Stimulated activated CD4-positive, alpha-beta T cell treated with anti-CD3 and anti-CD28 coated beads, TNF-alpha, amount 100 ng/mL, for 48 hours (primary cell): ENCODE data around the gene ADCK2.
"Not testable (repeated sequence)": the region's sequence is repeated elsewhere in the genome, so short reads cannot be mapped to it uniquely, and the experiment has no call there.

ENCODE experiments used
- DNase-seq, 3 donors: peaks; one replicate each; pipeline ENCODE4 v3.0.0-alpha.2; 2020; ENCODE audit warnings: low read depth in 3 of 3

The ADCK2 gene, protein sequence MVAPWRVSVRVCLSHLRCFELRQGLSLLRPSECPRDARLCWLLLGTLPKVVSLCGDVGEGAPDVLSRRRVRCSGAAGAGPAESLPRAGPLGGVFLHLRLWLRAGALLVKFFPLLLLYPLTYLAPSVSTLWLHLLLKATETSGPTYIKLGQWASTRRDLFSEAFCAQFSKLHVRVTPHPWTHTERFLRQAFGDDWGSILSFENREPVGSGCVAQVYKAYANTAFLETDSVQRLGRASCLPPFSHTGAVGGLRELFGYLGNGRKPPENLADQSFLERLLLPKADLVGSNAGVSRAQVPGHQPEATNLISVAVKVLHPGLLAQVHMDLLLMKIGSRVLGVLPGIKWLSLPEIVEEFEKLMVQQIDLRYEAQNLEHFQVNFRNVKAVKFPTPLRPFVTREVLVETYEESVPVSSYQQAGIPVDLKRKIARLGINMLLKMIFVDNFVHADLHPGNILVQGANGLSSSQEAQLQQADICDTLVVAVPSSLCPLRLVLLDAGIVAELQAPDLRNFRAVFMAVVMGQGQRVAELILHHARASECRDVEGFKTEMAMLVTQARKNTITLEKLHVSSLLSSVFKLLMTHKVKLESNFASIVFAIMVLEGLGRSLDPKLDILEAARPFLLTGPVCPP

DNA sequence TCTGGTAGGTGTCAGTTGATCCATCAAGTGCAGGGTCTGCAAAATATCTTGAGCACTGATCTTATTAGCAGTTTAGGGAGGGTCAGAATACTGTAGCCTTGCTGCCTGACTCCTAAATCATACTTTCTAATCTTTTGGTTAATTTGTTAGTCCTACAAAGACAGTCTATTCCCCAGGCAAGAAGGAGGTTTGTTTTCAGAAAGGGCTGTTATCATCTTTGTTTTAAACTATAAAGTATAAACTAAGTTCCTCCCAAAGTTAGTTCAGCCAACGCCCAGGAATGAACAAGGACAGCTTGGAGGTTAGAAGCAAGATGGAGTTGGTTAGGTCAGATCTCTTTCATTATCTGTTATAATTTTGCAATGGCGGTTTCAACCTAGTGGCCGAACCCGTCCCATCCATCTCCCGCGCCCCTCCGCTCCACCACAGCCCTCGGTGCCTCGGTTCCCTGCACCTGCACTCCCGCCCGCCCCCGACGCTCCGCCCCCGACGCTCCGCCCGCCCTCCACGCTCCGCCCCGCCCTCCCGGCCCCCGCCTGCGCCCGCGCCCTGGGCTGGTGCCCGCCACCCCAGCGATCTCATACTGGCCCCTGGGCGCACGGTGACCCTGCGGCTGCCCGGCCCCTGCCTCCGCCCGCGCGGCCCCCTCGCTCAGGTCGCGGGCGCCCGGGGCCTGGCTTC is at the start of gene ADCK2:
ADCK2 (plus strand) TSS at position 564 of the 681 bp plus-strand sequence. CDS start 386 bp downstream, outside the sequence.
- peak; percentile 32 to 57 (median 41) for DNase-seq

DNA sequence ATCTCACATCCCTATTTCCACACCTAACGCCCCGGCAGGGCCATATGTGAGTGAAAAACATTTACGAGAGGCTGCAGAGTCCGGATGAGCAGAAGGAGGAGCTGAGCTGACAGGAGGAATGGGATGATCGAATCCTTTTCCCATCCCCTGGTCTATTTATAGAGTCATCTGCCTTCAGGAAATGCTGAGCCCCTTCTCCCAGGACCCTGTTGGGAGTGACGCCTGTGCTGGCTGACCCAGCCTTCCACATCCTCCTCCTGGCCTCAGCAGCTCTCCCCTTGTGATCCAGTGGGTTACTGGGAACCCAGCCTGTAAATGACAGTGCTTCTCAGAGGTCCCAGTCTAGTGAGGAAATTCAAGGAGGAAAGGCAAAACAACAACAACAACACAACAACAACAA is 48.8 kb upstream of the ADCK2 start:
- DNase-seq, result no peak

DNA sequence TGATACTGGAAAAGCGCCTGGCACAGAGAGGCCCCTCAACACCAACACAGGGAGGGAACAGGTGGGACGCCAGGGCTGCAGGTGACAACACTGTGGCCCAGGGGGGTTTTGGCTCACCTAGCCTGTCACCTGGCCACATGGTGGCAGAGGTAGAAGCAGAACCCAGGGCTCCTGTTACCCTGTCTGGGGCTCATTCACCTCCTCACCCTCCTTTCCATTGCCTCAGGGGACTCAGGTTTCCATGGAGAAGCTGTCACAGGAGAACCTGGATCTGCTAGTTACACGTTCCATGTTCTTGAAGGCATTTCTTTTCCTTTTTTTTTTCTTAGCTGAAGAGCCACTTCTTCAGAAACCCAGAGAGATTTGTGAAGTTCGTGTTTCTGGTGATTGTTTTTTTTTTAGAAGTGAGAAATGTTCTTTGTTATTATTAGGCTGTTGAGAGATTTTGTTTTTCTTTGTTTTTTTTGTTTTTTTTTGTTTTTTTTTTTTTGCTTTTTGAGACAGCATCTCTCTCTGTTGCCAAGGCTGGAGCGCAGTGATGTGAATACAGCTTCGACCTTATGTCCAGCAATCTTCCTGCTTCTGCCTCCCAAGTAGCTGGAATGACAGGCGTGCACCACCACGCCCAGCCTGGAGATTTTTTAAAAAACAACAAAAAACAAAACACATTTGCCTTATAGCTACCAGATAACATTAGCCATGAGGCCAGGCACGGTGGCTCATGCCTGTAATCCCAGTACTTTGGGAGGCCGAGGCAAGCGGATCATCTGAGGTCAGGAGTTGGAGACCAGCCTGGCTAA is 48.2 kb upstream of the ADCK2 start:
- DNase-seq, result no peak

DNA sequence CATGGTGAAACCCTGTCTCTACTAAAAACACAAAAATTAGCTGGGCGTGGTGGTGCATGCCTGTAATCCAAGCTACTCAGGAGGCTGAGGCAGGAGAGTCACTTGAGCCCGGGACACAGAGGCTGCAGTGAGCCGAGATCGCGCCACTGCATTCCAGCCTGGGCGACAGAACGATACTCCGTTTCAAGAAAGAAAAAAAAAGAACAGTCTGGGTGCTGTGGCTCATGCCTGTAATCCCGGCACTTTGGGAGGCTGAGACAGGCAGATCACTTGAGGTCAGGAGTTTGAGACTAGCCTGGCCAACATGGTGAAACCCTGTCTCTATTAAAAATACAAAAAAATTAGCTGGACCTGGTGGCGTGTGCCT is 47.6 kb upstream of the ADCK2 start:
- not testable (repeated sequence) for DNase-seq

DNA sequence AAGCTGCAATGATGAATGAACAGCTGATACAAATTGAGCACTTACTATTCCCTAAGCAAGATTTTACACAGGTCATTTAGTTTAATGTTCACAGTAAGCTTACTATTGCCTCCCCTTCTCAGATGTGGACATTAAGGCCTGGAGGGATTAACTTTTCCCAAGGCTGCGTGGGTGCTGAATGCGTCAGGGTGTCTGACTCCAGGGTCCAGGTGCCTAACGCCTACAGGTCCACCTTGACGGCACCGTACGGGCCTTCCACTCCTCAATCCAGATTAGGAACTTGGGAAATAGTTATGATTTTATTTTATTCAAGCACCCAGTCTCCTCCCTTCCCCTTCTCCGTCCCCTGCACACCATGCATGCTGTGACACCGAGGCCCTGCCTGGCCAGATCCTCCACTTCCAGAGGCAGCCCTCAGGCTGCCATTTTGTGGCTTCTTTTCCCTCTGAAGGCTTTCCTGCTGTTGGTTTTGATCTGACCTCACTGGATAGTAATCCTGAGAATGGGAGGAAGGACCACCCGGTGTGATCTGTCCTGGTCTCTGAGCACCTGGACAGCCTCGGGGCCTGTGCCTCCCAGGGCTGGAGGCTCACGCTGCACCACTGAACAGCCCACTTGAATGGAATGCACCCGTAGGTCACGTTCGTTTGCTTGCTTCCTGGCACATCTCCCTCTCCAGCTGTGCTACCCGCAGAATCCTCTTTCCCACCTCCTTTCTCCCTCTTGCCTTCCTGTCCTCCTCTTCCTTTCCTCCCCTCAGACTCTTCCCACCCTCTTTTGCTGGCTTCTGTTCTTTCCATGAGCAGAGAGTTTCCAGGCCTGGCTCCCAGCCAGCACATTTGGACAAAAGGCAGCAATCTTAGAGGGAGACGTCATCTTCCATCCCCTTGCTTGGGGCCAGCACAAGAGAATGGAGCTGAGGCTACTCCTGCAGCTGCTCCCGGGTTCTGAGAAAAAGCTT is 46.6 kb upstream of the ADCK2 start:
- DNase-seq, result no peak

DNA sequence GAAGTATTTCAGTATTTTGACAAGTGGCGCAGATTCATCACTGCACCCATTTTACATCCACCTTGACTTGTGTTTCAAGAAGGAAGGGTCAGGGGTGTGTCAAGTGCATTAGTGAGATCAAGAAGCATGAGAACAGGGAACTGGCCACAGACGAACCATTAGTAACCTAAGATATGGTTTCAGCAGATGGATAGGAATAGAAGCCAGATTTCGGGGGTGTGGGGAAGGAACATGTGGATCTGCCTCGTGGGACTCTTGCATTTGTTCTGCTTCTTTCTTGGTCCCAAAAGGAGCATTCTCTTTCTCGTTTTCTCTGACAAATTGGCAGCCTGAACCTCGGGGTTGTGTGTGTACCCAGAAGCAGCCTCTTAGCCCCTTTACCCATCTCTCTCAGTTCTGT is 41.7 kb upstream of the ADCK2 start:
- DNase-seq, result no peak

DNA sequence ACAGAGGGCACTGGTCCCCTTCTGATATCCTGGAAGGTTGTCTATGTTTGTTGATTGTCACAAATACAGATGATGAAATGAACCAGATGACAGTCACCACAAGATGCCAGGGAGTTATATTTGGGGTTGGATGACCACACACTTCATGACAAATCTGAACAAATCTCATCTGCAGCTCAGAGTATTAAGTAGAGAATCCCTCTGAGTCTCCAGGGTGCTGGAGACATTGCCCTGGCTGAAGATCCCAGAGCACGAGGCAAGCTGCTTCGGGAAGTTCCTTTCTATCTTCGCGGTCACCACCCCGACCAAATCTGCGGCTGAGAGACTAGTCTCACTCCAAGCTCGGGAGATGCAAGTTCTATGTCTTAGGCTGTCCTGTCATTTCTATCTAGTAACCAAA is 41.1 kb upstream of the ADCK2 start:
- no peak for DNase-seq

DNA sequence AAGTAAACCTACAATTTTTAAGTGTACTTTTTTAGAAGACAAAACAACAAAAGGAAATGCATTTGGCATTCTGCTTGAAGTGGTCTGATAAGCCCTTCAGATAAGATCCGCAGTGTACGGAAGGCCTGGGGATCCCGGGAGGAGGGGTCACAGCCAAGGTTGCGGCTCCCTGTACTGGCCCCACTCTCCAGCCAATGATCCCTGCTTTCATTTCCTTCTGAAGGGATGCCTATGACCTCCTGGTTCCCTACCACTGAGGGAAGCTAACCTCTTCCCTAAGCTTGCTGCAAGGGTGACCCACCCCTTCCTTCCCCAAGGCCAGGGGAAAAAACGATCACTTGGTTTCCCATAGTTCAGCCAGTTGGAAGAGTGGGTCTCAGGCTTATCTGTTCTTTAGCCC is 37.4 kb upstream of the ADCK2 start:
- no peak for DNase-seq

DNA sequence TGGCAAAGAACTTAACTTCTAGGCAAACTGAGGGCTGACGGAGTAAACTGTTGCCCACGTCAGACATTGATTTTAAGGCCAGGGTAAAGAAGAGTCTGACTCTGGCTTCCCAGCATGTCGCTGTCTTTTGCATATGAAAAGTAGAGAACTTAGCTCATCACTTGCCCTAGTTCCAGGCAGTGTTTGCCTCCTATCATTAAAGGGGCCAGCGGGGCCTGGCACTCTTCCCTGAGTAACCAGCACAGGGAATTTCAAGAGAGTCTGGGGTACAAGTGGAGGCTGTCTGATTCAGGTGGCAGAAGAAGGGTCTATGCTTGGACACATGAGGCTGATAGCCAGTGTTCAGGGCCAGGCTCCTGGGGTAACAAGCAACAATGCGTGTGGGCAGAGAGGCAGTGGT is 36.9 kb upstream of the ADCK2 start:
- no peak for DNase-seq

DNA sequence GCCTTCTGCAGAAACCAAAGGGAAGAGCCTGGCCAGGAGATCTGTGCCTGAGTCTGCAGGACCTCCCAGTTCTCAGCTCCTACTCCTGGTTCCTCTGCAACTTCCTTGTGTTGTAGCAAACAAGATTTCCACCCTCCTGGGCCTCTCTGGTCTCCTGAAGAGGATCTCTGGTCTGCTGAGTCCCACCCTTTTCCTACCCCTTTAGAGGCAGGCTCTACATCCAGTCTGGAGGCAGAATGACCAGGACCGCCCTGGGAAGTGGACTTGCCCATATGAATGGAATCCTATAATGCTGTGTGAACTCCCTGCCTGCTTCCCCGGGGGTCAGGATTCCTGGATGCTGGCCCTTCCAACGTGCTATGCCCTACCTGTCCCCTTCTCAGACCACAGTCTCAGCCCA is 35.3 kb upstream of the ADCK2 start:
- no peak for DNase-seq

DNA sequence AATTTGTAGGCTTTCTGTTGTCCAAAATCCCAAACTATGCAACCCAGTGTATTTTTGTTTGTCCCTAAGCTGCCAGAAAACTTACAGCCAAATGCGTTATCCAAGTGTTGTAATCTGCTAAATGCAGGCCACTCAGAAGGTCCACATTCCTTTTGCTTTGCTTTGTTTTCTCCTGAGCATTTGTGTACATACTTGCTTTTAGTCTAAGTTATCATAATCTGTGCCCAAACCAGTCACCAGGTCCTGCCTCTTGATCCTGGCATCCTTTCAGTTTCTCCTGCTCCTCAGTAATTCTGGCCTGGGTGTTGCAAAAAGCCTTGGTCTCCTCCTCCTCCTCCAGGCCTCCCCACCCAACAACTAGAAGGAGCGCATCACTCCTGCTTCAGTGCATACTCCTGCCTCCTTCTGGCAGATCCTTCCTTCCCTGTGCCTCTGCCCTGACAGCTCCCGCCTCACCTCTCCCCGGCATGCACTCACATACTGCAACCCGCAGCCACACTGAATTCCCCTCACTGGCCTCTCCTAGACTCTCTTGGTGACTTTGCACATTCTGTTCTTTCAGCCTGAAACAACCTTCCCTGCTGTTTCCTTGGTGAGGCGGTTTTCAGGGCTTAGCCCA is 34.5 kb upstream of the ADCK2 start:
- no peak for DNase-seq

DNA sequence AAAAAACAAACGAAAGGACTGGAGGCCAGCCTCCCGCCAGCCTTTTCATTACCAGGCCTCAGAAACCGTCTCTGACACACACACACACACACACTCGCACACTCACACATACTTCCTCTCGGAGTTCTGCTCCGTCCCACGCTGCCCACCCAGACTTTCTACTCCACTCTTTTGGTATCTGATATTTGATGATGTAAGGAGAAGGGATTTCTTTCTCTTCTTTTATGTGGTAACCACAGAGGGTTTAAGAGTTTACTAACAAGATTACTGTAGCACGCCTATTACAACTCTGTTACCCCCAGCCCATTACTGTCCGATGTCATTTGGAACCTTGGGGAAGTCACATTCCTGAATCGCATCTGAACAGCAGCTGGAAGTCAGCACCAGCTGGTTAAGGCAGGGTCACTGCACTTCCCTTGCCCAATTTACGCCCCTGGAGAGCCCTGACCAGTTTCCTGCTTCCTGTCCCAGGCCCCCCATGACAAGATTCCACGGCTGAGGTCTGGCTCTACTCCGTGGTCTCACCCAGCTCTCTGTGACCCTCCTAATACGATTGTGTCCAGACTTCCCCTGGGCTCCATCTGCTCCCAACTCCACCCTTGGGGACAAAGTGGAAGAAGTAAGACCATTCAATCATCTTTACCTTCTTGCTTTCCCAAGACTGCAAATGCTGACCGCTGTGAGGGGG is 33.2 kb upstream of the ADCK2 start:
- DNase-seq, result no peak

DNA sequence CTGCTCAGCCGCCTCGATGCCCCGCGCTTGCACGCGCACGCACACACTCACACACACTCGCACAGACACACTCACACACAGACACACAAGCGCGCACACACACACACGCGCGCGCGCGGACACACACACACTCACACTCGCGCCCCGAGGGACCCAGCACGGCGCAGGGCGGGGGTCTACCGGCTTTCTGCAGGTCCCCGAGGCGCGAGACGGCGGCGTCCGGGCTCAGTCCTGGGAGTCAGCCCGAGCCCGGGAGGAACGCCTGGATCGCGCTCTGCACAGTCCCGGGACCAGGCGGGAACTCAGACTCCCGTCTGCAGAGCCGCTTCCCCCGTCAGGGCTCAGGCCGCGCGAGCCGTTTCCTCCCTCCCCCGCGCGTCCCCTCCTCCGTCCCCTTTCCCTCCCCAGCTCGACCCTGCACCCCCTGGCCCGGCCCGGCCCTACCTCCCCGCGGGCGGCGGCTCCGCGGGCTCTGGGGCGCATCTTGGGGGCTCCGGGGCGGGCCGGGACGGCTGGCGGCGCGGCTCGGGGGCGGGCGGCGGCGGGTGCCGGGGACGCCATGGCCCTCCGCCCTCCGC is 32.6 kb upstream of the ADCK2 start:
- DNase-seq, result no peak

DNA sequence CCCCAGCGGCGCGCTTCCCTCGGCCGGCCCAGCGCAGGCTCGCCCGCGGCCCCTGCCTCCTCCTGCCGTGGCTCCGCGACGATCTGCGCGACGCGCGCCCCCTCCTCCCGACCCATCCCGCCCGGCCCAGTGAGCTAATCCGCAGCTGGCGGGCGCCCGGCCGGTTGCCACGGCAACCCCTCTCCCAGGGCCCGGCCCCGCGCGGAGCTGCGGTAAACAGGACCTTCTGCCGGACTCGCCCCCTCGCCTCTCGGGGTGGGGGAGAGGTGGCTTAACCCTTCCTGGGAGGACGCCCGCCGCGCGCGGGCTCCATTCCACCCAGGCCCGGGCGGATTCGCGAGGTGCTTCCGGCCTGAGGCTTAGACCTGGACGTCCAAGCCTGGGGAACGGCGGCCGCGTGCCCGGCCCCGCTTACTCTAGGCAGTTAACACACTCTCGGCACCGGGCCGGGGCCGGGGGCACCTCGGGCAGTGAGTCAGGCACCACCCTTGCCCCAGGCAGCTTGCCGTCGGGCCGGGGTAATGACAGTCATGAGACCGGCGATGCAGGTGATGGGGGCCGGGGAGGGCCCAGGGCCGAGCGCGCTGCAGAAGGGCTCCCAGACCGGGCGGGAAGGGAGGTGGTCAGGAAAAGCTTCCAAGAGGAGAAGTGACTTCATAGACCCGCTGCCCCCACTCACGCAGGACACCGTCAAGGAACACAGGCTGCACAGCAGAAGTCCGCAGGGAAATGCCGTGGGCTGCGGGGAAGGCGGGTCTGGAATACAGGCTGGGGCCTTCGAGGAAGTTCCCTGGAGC is 31.8 kb upstream of the ADCK2 start, which contains the start of gene DENND2A:
DENND2A (minus strand) TSS at position 87 of the 797 bp plus-strand sequence. CDS start 38,416 bp downstream, outside the sequence.
- DNase-seq, result no peak

DNA sequence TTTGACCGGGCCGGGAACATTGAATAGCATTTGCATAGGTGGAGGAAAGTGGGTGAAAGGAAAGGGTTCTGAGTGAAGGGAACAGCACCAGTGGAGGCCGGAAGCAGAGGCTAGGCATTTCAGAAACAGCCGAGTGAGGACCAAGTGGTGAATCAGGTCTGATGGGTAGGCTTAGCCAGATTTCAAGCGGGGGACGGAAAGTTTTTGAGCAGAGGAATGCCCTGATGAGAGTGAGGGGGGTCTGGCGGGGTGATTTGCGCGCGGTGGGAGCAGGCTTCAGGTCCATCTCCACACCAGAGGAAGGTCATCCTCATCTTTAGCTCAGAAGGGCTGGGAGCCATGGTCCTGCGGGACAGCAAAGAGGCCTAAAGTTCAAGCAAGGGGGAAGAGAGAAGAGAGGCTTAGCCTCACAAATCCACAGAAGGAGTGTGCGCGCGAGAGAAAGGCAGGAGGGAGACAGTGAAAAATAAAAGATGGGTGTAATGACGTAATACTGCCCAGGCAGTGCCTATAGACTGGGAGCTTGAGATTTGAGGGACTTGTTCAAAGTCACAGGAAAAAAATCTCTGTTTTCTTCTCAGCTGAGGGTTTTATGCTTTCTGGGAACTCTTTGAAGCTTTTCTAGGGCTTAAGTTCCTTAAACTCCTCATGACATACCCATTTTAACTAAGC is 31.1 kb upstream of the ADCK2 start:
- no peak for DNase-seq

DNA sequence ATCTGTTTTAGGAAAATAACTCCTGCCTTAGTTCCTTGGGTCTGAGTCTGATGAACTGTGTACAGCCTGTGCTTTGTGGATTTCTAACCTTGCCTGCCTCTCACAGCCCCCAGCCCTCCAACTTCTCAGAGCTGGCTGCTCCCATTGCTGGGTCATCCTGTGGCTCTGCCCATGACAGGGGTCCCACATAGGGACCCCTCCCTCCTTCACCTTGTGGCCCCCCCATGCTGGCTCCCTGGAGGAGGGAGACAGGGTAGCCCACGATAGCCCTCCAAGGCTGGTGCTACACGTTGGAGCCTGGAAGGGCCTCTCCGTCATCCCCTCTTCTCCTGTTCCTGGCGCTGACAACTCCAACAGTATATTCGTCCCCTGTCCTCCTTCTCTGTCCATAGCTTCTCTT is 29.3 kb upstream of the ADCK2 start:
- no peak for DNase-seq

DNA sequence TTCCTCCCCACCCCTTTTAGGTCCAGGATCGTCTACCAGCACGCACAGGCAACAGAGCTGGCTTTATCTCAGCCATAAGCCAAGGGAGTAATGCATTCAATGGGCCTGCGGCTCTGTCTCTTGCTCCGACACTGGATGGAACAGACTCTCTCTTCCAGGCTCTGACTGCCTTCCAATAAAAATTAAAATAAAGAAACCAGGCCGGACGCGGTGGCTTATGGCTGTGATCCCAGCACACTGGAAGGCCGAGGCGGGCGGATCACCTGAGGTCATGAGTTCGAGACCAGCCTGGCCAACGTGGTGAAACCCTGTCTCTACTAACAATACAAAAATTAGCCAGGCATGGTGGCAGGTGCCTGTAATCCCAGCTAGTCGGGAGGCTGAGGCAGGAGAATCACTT is 28.0 kb upstream of the ADCK2 start:
- not testable (repeated sequence) for DNase-seq
